ENCODE measurements around the gene SCGB1C1.

DNA sequence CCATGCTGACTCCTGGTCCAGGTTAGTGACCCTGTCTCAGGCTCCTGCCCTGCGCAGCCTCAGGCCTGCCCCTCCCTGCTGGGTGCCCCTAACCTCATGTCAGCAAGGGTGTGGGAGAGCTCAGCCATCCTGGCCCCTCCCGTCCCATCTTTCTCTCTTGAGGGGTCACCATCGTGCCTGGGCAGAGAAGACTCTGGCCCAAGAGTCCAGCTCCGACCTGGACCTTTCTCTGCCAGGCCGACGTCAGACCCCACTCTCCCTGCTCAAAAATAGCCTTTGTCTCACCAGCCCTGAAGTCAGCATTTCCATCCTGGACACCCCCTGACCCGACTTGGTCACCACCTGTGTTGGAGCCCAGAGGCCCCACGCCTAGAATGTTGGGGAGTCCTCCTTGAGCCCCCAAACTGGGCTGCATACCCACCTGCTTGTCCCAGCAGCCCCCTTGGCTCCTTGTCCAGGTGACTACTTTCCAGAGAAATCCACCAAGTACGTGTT is 4.9 kb downstream of the SCGB1C1 start:
- no peak for TF ChIP-seq EZH2 (IDR thresholded peaks at IDR 0.05; ENCODE audit: low read length)
- TF ChIP-seq, protein P1, sequence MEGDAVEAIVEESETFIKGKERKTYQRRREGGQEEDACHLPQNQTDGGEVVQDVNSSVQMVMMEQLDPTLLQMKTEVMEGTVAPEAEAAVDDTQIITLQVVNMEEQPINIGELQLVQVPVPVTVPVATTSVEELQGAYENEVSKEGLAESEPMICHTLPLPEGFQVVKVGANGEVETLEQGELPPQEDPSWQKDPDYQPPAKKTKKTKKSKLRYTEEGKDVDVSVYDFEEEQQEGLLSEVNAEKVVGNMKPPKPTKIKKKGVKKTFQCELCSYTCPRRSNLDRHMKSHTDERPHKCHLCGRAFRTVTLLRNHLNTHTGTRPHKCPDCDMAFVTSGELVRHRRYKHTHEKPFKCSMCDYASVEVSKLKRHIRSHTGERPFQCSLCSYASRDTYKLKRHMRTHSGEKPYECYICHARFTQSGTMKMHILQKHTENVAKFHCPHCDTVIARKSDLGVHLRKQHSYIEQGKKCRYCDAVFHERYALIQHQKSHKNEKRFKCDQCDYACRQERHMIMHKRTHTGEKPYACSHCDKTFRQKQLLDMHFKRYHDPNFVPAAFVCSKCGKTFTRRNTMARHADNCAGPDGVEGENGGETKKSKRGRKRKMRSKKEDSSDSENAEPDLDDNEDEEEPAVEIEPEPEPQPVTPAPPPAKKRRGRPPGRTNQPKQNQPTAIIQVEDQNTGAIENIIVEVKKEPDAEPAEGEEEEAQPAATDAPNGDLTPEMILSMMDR (optimal IDR thresholded peaks at IDR 0.05 in 1 of 3, IDR thresholded peaks at IDR 0.05 in 1 of 3, conservative IDR thresholded peaks at IDR 0.05 in 1 of 3; ENCODE audit: extremely low read depth in 1 of 3, insufficient read depth in 2 of 3, low read length in 3 of 3): no peak
